PFSK-1 (cell line): ENCODE results near the gene NIM1K.

Source experiments
- POLR2AphosphoS5 ChIP-seq: IDR thresholded peaks from 2 replicates; pipeline ENCODE4 v1.6.1; 2012; ENCODE audit warnings: low read depth, mild to moderate bottlenecking, control low read depth, low read length, moderate library complexity
- SIN3A ChIP-seq: IDR thresholded peaks from 2 replicates; pipeline ENCODE4 v1.6.1; 2012; ENCODE audit warnings: mild to moderate bottlenecking, low read length, moderate library complexity, borderline replicate concordance; ENCODE audit not compliant: insufficient read depth

- TF ChIP-seq POLR2AphosphoS5 (no peak), SIN3A (no peak)
Measured at GRCh38 chr5:43208658-43209057, 16.6 kb downstream of the NIM1K start.
